Mesothelial cell of epicardium (in vitro differentiated cells): ENCODE results near the gene CFAP299. TPM values are rescaled to one million over a fixed set of nuclear protein-coding genes. Genes with fewer than 3 reads are reported as not detected.

ENCODE experiments used
- DNase-seq, 2 experiments: peaks; one replicate each; pipeline ENCODE4 v3.0.0; 2021; ENCODE audit warnings: low spot score in 2 of 2; ENCODE audit not compliant: unreplicated experiment in 2 of 2
- H3K27ac Mint-ChIP-seq: 2 replicates; pipeline ENCODE4 v1.8.0; 2021; ENCODE audit warnings: mixed read lengths
- H3K27me3 Mint-ChIP-seq: 2 replicates; pipeline ENCODE4 v1.8.0; 2021; ENCODE audit warnings: low read depth, mixed read lengths
- H3K36me3 Mint-ChIP-seq: 2 replicates; pipeline ENCODE4 v1.8.0; 2021; ENCODE audit warnings: mixed read lengths
- H3K4me1 Mint-ChIP-seq: 2 replicates; pipeline ENCODE4 v1.8.0; 2021; ENCODE audit warnings: mixed read lengths
- H3K4me3 Mint-ChIP-seq: 2 replicates; pipeline ENCODE4 v1.8.0; 2021; ENCODE audit warnings: mild to moderate bottlenecking, moderate library complexity, mixed read lengths
- H3K9me3 Mint-ChIP-seq: 2 replicates; pipeline ENCODE4 v1.8.0; 2021; ENCODE audit warnings: mixed read lengths
- total RNA-seq: library from RNA; stranded (reverse); gene quantifications from 3 replicates; pipeline ENCODE4 v1.2.1, GENCODE V29; 2021
- TF ChIP-seq, protein P1 (sequence below): fragments of 200-600 bp; sonication (generic); IDR thresholded peaks from one replicate; pipeline ENCODE4 v1.5.0; 2021; ENCODE audit warnings: antibody characterized with exemption; ENCODE audit not compliant: unreplicated experiment

CFAP299 gene
- total RNA-seq, 1 donor from 2014 or later: 0.22 TPM

DNA sequence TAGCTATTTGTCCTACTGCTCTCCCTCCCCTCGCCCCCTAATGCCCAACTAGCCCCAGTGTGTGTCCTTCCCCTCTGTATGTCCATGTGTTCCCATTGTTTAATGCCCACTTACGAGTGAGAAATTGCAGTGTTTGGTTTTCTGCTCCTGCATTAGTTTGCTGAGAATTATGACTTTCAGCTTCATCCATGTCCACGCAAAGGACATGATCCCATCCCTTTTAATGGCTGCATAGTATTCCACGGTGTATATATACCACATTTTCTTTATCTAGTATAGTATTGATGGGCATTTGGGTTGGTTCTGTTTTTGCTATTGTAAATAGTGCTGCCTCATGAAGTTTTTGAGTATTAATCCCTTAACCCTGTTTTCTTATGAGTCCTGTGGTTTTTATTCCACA lies 33.6 kb upstream of the CFAP299 start:
- Mint-ChIP-seq H3K4me3 (no peak overlapping the region), H3K4me1 (peaks cover 6% of the 10 kb centered on the region), H3K9me3 (no peaks in the 10 kb centered on the region), H3K27me3 (peaks cover 52% of the 10 kb centered on the region), H3K36me3 (no peaks in the 10 kb centered on the region), H3K27ac (no peak overlapping the region)
- TF ChIP-seq, protein P1, sequence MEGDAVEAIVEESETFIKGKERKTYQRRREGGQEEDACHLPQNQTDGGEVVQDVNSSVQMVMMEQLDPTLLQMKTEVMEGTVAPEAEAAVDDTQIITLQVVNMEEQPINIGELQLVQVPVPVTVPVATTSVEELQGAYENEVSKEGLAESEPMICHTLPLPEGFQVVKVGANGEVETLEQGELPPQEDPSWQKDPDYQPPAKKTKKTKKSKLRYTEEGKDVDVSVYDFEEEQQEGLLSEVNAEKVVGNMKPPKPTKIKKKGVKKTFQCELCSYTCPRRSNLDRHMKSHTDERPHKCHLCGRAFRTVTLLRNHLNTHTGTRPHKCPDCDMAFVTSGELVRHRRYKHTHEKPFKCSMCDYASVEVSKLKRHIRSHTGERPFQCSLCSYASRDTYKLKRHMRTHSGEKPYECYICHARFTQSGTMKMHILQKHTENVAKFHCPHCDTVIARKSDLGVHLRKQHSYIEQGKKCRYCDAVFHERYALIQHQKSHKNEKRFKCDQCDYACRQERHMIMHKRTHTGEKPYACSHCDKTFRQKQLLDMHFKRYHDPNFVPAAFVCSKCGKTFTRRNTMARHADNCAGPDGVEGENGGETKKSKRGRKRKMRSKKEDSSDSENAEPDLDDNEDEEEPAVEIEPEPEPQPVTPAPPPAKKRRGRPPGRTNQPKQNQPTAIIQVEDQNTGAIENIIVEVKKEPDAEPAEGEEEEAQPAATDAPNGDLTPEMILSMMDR: no peak
- no peak for DNase-seq

DNA sequence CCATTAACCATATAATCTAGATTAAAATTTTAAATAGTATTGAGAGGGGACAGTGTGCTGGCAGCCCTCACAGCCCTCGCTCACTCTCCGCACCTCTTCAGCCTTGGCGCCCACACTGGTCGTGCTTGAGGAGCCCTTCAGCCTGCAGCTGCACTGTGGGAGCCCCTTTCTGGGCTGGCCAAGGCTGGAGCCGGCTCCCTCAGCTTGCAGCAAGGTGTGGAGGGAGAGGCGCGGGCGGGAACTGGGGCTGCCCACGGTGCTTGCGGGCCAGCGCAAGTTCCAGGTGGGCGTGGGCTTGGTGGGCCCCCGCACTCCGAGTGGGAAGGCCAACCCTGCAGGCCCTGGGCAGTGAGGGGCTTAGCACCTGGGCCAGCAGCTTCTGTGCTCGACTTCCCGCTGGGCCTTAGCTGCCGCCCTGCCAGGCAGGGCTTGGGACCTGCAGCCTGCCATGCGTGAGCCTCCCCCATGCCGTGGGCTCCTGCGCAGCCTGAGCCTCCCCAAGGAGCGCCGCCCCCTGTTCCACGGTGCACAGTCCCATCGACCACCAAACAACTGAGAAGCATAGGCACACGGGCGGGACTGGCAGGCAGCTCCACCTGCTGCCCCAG lies 32.8 kb upstream of the CFAP299 start:
- TF ChIP-seq, protein P1: no peak
- no peaks in the 10 kb centered on the region for H3K9me3 Mint-ChIP-seq
- DNase-seq: no peak
- peaks cover 52% of the 10 kb centered on the region for H3K27me3 Mint-ChIP-seq
- H3K27ac Mint-ChIP-seq: no peak overlapping the region
- no peaks in the 10 kb centered on the region for H3K36me3 Mint-ChIP-seq
- H3K4me3 Mint-ChIP-seq: no peak overlapping the region
- peaks cover 13% of the 10 kb centered on the region for H3K4me1 Mint-ChIP-seq

DNA sequence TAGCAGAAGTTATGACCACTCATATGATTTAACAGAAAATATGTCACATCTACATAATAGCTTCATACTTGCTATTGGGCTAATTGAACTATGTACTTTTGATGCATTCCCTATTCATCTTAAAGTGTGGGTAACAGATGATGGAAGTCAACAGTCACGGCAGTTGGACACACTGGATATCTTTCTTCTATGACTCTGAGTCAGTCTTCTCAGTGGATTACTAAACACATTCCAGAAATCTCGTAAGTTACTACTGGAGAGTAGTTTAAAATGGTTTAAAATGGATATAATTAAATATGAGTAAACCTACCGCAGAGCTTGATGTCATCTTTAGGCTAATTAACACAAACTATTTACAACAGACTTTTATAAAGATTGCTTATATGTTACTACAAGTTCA lies 30.1 kb upstream of the CFAP299 start:
- TF ChIP-seq, protein P1: no peak
- Mint-ChIP-seq H3K4me1 (peaks cover 23% of the 10 kb centered on the region), H3K27ac (no peak overlapping the region), H3K9me3 (no peaks in the 10 kb centered on the region), H3K36me3 (no peaks in the 10 kb centered on the region), H3K27me3 (peaks cover 48% of the 10 kb centered on the region), H3K4me3 (no peak overlapping the region)
- DNase-seq: no peak

DNA sequence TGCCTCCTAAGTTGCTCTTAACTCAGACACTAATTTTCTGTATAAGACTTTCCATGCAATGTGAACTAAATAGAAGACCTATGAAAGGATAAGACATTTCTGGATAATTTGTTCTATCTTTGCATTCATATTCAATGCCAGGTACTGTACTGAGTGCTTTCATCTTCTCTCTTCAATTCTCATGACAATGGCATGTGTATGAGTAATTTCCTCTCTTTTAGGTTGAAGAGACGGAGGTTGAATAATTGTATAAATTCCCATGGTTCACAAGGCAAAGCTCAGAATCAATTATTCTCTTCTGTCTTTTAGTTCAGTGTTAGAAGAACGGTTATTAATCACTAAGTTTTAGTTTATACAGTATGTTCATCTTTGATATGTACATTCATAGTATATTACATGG lies 29.3 kb upstream of the CFAP299 start:
- H3K36me3 Mint-ChIP-seq: no peaks in the 10 kb centered on the region
- no peak overlapping the region for H3K4me3 Mint-ChIP-seq
- no peak for DNase-seq
- TF ChIP-seq, protein P1: no peak
- H3K4me1 Mint-ChIP-seq: peaks cover 23% of the 10 kb centered on the region
- H3K9me3 Mint-ChIP-seq: no peaks in the 10 kb centered on the region
- H3K27ac Mint-ChIP-seq: no peak overlapping the region
- H3K27me3 Mint-ChIP-seq: peaks cover 43% of the 10 kb centered on the region

DNA sequence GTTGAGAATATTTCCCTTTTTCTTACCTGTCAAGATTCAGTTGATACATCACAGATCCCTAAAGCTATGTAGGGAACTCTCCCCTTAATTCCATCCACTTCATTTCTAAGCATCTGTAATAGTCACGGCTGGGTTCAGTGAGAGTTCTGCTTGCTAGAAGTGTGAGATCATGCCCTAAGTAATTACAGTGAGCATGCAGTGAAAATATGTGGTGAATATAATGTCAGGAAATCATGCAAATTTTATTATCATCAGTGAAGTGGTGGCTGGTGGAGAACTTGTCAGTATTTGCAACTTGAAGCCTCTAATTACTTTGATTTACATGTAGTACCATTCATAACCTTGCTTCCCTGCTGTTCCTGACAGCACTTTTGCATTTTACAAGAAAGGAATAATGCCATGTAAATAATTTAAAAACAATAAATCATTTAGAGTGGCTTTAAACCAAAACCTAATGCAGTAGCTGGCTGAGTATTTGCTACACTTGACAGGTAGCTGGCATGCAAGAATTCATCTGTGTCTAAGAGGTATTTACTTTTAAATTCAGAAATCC lies 28.3 kb upstream of the CFAP299 start:
- Mint-ChIP-seq H3K4me1 (peaks cover 23% of the 10 kb centered on the region), H3K27ac (peak overlapping the region; percentile 15), H3K4me3 (no peak overlapping the region), H3K9me3 (no peaks in the 10 kb centered on the region), H3K36me3 (no peaks in the 10 kb centered on the region), H3K27me3 (peaks cover 47% of the 10 kb centered on the region)
- no peak for DNase-seq
- TF ChIP-seq, protein P1: no peak
